Placental epithelial cell (primary cell): ENCODE results near the gene INTS12. TPM values are rescaled to one million over a fixed set of nuclear protein-coding genes. Genes with fewer than 3 reads are reported as not detected.

ENCODE experiments used
- total RNA-seq: library from RNA; depleted of rRNA; stranded (reverse); fragments of >200 nt; gene quantifications from 2 replicates; pipeline ENCODE4 v1.2.3, GENCODE V29; 2012

The INTS12 gene, protein sequence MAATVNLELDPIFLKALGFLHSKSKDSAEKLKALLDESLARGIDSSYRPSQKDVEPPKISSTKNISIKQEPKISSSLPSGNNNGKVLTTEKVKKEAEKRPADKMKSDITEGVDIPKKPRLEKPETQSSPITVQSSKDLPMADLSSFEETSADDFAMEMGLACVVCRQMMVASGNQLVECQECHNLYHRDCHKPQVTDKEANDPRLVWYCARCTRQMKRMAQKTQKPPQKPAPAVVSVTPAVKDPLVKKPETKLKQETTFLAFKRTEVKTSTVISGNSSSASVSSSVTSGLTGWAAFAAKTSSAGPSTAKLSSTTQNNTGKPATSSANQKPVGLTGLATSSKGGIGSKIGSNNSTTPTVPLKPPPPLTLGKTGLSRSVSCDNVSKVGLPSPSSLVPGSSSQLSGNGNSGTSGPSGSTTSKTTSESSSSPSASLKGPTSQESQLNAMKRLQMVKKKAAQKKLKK
- total RNA-seq, result 13.0 and 18.1 TPM in 2 replicates

DNA sequence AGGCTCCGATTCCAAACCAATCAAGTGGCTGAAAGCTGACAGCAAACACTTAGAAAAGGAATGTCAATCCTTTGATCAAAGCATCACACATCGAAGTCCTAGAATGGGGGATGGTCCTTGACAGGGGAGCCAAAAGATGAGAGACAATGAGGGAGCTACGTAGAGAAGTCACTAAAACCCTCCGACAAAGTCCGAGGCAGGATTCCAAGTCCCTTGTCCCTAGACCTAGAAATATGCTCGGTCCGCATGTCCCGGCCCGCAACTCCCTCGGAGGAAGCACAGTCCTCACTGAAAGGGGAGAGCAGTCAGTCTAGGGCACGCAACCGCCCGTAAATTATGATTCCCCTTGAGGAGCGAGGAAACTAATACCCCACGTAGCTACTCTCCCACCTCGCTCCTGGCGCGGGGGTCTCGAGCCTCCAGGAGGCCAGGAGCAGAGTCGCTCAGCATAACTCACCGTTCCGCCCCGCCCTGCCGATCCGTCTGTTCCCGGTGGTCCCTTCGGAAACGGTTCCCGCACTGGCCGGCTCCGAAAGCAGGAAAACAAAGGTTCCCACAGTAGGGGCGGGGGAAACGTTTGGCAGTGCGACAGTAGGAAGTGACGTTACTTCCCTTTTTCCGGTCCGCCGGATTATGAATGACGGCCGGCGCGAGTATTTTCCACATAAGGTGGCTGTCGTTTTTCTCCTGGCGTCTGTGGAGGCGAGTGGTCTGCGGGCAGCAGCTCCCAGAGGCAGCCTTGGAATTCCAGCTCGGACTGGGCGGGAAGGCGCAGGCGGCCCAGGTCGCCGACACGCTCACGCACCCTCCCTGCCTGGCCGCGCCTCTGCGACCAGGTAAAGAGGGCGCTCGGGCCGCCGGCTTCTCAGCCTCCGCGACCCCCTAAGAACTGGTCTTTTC is at the start of gene INTS12, which contains the start of gene GSTCD:
Gene INTS12, minus strand, starts transcription at position 509 of the 900 bp plus-strand sequence. CDS start 8,684 bp downstream, outside the sequence.
Gene GSTCD, plus strand, starts transcription at position 604 of the 900 bp plus-strand sequence. CDS start 8,830 bp downstream, outside the sequence.

Other genes starting within 250 kb of the INTS12 start
- gene PPA2, start 234.6 kb downstream of the INTS12 start, total RNA-seq, result 74.2 and 76.8 TPM in 2 replicates
- gene ARHGEF38, start 156.1 kb downstream of the INTS12 start, total RNA-seq, result under 0.01 TPM in 1 of 2 replicates, not detected in the other
- 8.9 and 10.2 TPM in 2 replicates for gene GSTCD, start 95 bp upstream of the INTS12 start, total RNA-seq
- 0.22 and 0.39 TPM in 2 replicates for gene NPNT, start 186.8 kb upstream of the INTS12 start, total RNA-seq